HG03039 (cell line): ENCODE data around the gene PNLIPRP3.

Experiments used
- ATAC-seq: cut with Tn5 transposase; IDR thresholded peaks from one replicate; pipeline ENCODE4 v1.9.1; 2021; ENCODE audit warnings: mild to moderate bottlenecking, moderate library complexity; ENCODE audit not compliant: unreplicated experiment

The PNLIPRP3 gene

GRCh38 chr10:116490028-116490662, 62.5 kb downstream of the PNLIPRP3 start:
- ATAC-seq = no peak

DNA sequence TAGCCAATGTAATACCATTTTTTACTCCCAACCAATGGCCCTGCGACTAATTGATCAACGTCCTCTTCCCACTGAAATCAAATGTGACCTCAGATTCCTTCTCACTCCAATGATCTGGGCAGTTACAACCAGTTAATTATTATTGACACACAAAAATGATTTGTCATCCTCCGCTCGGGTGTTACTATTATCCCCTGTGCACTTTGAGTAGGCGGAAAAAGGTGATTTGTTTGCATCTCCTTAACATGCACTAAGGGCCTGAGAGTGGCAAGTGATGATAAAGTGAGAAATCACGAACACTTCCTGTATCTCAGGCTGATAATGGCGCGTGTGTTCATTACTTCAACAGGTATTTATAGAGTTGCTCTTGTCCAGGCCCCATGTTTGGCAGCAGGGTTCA, 77.1 kb downstream of the PNLIPRP3 start:
- ATAC-seq = no peak

- no peak for ATAC-seq
Observed at GRCh38 chr10:116510565-116510964, 82.9 kb downstream of the PNLIPRP3 start.

DNA sequence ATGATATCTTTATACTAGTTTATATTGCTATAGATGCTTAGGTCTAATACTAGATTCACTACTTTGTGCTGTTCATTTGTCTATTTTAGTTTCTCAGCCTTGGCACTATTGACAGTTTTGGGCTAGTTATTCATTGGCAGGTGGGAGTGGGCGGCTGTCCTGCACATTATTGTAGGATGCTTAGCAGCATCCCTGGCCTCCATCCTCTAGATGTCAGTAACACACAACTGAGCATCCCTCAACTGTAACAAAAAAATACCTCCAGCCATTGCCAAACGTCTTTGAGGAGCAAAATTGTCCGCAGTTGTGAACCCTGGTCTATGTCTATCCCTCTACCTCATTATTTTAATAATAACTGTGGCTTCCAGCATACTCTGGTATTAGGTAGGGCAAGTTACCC, 83.7 kb downstream of the PNLIPRP3 start:
- ATAC-seq = no peak

DNA sequence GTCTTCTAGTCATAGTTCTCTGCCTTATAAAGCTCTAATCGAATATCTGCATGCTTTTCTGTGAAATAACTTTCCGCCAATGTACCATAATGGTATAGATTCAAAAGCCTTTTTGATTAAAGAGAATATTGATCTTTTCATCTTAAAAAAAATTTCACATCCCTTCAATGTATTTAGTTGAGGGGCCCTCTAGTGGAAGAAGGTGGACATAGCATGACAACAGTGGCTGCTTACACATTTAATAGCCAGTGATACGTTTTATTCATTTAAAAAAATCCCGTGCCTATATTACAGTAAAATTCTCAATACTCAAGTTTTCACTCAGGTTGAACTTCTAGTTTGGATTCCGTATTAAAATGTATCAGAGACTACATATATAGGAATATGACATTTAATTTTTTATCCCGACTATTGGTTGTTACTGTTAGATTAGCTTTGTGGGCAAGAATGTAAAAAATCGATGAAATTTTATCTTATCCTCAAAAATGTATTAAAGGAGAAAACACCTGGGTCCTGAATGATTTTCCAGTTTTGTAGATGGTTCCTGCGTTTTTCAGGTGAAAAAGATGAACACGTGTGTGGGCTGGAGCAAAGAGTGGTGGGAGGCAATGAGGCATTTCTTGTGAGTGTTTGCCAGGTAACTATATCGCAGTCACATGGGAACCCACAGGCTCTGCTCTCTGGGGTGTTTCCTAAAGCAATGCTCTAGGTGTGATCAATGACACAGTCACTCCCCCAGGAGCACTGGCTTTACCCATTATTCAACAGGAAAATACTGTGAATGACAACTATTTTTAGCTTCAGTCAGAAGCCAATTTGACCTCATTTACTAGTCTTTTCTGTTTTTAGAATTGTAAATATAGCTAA, 94.0 kb downstream of the PNLIPRP3 start:
- peak; percentile 46 for ATAC-seq

DNA sequence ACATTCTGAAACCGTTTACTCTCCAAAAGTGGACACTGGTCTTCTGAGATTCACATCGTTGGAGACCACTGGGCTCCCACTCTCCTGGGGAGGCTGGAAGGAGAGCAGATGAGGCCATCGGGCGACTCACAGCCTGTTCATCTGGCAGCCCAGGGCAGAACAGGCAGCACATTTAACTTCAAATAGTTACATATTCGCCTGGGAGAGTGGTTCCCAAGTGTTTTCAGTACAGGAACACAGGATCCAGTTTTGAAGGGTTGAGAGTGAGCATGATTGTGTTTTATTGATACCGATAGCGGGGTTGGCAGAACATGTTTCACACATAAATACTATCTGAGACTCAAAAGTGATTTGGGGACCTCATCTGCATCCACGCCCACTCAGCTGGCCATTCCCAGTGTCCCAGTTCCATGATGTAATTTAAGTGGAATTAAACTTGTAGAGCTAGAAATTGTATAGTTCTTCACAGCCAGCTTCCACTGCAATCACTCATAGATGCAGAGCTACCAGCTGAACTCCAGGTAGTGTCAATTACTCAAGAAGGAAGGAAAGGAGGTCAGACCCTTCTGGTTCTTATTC, 95.2 kb downstream of the PNLIPRP3 start:
- ATAC-seq = no peak

DNA sequence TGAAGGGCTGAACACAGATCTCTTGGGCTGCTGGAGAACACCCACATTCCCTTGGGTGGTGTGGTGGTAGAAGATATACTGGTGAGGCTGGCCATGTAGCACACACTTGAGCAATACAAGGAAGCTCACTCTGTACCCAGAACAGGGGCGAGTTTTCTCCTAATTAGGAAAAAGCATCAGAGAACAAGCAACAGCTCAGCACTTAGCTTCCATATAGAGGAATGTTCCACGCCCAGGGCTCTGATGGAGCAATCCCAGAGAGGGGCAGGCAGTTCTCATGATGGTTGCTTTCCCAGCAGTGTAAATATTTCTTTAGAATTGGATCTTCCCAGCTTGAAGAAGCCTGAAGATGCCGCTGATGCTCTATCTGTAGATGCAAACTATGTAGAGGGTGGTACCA, 97.1 kb downstream of the PNLIPRP3 start:
- ATAC-seq = no peak

DNA sequence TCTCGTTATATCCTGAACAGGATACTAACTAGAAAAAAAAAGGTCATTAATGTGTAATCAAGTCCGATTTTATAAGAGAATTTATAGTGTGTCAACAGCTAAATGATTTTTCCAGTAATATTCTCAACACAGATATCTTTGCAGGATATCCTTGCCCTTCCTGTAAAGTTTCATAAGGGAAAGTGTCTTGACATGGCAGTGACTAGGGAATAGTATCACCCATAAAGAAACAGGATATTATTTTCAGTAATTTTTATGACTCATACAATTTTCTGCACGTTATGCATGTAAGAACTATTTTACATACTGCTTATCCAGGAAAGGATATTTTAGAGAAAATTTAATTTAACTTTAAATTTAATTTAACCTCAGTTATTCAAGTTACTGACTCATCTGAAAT, 98.6 kb downstream of the PNLIPRP3 start:
- no peak for ATAC-seq
